ENCODE results near the gene SUPT7L.

DNA sequence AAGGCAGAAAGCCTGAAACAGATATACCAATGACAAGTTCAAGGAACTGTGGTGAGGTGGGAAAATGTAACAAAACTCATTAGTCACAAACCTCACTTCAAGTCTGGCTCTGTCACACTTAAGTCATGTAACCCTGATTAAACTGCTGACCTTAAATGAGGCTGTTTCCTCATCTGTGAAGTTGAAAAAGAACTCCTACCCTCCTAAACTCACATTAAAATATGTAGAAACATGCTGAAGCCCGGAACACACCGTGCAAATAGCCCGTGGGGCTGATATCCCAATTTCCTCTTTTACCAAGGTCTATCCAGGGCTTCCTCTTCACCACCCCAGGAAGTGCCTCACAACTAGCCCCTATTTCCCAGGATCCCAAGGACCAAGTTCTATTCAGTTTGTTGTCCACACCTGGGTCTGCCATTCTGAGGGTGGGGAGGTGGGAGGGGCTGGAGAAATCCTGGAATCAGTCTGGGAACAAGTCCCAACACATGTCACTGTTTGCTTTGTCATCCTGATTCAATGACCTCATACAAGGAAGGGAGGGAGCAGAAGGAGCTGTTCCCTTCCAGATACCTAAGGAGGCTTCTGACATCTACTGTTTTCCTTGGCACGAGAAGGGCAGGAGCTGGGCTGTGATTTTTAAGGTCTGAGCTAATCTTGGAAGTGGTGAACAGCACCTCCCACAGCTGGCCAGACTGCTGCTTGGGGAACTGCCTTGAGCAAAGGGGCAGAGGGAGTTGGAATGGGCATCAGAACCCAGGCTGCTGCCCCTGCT lies 42.6 kb upstream of the SUPT7L start:
- no peak for TF ChIP-seq POLR2AphosphoS5 (IDR thresholded peaks at IDR 0.05; ENCODE audit: low read depth, low read length)
- no peak for TF ChIP-seq POLR2A (IDR thresholded peaks at IDR 0.05; ENCODE audit: low read depth, low read length)
- TF ChIP-seq TAF1 (IDR thresholded peaks at IDR 0.05; ENCODE audit: low read depth, low read length): no peak
- TF ChIP-seq POU2F2 (IDR thresholded peaks at IDR 0.05; ENCODE audit: low read depth, low read length): no peak
- no peak for TF ChIP-seq PAX5 (IDR thresholded peaks at IDR 0.05; ENCODE audit: insufficient read depth, low read length, severe bottlenecking)

Data from GM12891 (cell line).